ENCODE data around the gene TCAP.

GRCh38 chr17:39709998-39710964 is 45.1 kb downstream of the TCAP start:
- TF ChIP-seq POLR2AphosphoS5 (IDR thresholded peaks at IDR 0.05; ENCODE audit: low read length) (no peak), JUND (IDR thresholded peaks at IDR 0.05; ENCODE audit: low read depth, low read length) (no peak), MTA3 (IDR thresholded peaks at IDR 0.05; ENCODE audit: borderline replicate concordance, low read length) (no peak), SIN3A (IDR thresholded peaks at IDR 0.05; ENCODE audit: low read depth, low read length) (no peak), KDM1A (IDR thresholded peaks at IDR 0.05; ENCODE audit: borderline replicate concordance) (no peak), POLR2AphosphoS2 (IDR thresholded peaks at IDR 0.05; ENCODE audit: low read depth, low read length) (no peak)
- TF ChIP-seq, protein P1, sequence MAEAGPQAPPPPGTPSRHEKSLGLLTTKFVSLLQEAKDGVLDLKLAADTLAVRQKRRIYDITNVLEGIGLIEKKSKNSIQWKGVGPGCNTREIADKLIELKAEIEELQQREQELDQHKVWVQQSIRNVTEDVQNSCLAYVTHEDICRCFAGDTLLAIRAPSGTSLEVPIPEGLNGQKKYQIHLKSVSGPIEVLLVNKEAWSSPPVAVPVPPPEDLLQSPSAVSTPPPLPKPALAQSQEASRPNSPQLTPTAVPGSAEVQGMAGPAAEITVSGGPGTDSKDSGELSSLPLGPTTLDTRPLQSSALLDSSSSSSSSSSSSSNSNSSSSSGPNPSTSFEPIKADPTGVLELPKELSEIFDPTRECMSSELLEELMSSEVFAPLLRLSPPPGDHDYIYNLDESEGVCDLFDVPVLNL (IDR thresholded peaks at IDR 0.05; ENCODE audit: low read depth, low read length), result no peak
- TF ChIP-seq, protein P2, sequence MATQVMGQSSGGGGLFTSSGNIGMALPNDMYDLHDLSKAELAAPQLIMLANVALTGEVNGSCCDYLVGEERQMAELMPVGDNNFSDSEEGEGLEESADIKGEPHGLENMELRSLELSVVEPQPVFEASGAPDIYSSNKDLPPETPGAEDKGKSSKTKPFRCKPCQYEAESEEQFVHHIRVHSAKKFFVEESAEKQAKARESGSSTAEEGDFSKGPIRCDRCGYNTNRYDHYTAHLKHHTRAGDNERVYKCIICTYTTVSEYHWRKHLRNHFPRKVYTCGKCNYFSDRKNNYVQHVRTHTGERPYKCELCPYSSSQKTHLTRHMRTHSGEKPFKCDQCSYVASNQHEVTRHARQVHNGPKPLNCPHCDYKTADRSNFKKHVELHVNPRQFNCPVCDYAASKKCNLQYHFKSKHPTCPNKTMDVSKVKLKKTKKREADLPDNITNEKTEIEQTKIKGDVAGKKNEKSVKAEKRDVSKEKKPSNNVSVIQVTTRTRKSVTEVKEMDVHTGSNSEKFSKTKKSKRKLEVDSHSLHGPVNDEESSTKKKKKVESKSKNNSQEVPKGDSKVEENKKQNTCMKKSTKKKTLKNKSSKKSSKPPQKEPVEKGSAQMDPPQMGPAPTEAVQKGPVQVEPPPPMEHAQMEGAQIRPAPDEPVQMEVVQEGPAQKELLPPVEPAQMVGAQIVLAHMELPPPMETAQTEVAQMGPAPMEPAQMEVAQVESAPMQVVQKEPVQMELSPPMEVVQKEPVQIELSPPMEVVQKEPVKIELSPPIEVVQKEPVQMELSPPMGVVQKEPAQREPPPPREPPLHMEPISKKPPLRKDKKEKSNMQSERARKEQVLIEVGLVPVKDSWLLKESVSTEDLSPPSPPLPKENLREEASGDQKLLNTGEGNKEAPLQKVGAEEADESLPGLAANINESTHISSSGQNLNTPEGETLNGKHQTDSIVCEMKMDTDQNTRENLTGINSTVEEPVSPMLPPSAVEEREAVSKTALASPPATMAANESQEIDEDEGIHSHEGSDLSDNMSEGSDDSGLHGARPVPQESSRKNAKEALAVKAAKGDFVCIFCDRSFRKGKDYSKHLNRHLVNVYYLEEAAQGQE (IDR thresholded peaks at IDR 0.05; ENCODE audit: low read depth, low read length), result no peak
- TF ChIP-seq, protein P3, sequence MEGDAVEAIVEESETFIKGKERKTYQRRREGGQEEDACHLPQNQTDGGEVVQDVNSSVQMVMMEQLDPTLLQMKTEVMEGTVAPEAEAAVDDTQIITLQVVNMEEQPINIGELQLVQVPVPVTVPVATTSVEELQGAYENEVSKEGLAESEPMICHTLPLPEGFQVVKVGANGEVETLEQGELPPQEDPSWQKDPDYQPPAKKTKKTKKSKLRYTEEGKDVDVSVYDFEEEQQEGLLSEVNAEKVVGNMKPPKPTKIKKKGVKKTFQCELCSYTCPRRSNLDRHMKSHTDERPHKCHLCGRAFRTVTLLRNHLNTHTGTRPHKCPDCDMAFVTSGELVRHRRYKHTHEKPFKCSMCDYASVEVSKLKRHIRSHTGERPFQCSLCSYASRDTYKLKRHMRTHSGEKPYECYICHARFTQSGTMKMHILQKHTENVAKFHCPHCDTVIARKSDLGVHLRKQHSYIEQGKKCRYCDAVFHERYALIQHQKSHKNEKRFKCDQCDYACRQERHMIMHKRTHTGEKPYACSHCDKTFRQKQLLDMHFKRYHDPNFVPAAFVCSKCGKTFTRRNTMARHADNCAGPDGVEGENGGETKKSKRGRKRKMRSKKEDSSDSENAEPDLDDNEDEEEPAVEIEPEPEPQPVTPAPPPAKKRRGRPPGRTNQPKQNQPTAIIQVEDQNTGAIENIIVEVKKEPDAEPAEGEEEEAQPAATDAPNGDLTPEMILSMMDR (IDR thresholded peaks at IDR 0.05 in 2 of 3, conservative IDR thresholded peaks at IDR 0.05 in 1 of 3; ENCODE audit: control insufficient read depth in 2 of 3, extremely low read depth in 1 of 3, insufficient read depth in 1 of 3, low read depth in 3 of 3, low read length in 3 of 3), result no peak
- TF ChIP-seq, protein P4, sequence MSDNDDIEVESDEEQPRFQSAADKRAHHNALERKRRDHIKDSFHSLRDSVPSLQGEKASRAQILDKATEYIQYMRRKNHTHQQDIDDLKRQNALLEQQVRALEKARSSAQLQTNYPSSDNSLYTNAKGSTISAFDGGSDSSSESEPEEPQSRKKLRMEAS (IDR thresholded peaks at IDR 0.05; ENCODE audit: low read depth, low read length), result no peak
